NCI-H1930 (cell line): ENCODE results near the gene FBLN2.

Experiments
- DNase-seq, 2 experiments: peaks; one replicate each; lab custom pipeline; 2025; lab: John Stamatoyannopoulos, UW

FBLN2 gene

GRCh38 chr3:13532085-13532484, 16.8 kb upstream of the FBLN2 start:
- DNase-seq: no peak

- no peak for DNase-seq
Observed at GRCh38 chr3:13532631-13533030, 16.3 kb upstream of the FBLN2 start.

- no peak for DNase-seq
Observed at GRCh38 chr3:13533885-13534301, 15.0 kb upstream of the FBLN2 start.

- DNase-seq: no peak
Observed at GRCh38 chr3:13535526-13535875, 13.4 kb upstream of the FBLN2 start.

- no peak for DNase-seq
Observed at GRCh38 chr3:13535905-13536304, 13.0 kb upstream of the FBLN2 start.

- no peak for DNase-seq
Observed at GRCh38 chr3:13536432-13536831, 12.5 kb upstream of the FBLN2 start.

- DNase-seq: no peak
Observed at GRCh38 chr3:13536832-13537231, 12.1 kb upstream of the FBLN2 start.

- DNase-seq: no peak
Observed at GRCh38 chr3:13537244-13537908, 11.5 kb upstream of the FBLN2 start.

GRCh38 chr3:13537909-13538296, 11.0 kb upstream of the FBLN2 start:
- no peak for DNase-seq

GRCh38 chr3:13538520-13539291, 10.2 kb upstream of the FBLN2 start:
- DNase-seq: no peak

- DNase-seq: no peak
Observed at GRCh38 chr3:13539292-13539638, 9.7 kb upstream of the FBLN2 start.

- no peak for DNase-seq
Observed at GRCh38 chr3:13539671-13540070, 9.3 kb upstream of the FBLN2 start.

GRCh38 chr3:13540297-13540995, 8.5 kb upstream of the FBLN2 start:
- DNase-seq: no peak

- no peak for DNase-seq
Observed at GRCh38 chr3:13541691-13542090, 7.2 kb upstream of the FBLN2 start.

GRCh38 chr3:13542142-13542541, 6.8 kb upstream of the FBLN2 start:
- DNase-seq: no peak

GRCh38 chr3:13543253-13543652, 5.7 kb upstream of the FBLN2 start:
- no peak for DNase-seq

- no peak for DNase-seq
Observed at GRCh38 chr3:13544293-13544831, 4.6 kb upstream of the FBLN2 start.

- DNase-seq: no peak
Observed at GRCh38 chr3:13544951-13545651, 3.8 kb upstream of the FBLN2 start.

- DNase-seq: no peak
Observed at GRCh38 chr3:13545952-13546454, 2.9 kb upstream of the FBLN2 start.

GRCh38 chr3:13546667-13547171, 2.2 kb upstream of the FBLN2 start:
- DNase-seq: no peak

GRCh38 chr3:13547591-13548371, 1.1 kb upstream of the FBLN2 start:
- DNase-seq: no peak
